ENCODE data around the gene ETV6.

Gene ETV6

DNA sequence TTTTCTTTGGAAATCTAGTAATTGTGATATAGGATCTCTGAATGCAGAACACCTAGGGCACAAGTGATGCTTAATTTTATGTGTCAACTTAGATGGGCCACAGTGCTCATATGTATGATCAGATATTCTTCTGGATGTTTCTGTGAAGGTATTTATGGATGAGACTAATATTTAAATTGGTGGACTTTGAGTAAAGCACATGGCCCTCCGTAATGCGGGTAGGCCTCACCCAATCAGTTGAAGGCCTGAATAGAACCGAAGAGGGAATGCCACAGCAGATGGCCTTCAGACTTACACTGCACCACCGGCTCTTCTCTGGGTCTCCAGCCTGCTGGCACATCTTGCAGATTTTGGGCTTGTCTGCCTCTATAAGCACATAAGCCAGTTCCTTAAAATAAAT is 60.0 kb downstream of the ETV6 start:
- Histone ChIP-seq H3K79me2 (ENCODE audit: insufficient read depth, low read length) (peaks cover 99% of the 10 kb centered on the region), H3K4me2 (ENCODE audit: insufficient read depth, low read length) (no peak overlapping the region), H3K36me3 (ENCODE audit: insufficient read depth, low read length) (peaks cover 51% of the 10 kb centered on the region), H4K20me1 (ENCODE audit: insufficient read depth, low read length) (peaks cover 84% of the 10 kb centered on the region), H3K4me3 (ENCODE audit: low read depth in 1 of 2, low read length in 2 of 2) (no peak overlapping the region), H3K27ac (ENCODE audit: low read length) (no peak overlapping the region), H3K27me3 (ENCODE audit: insufficient read depth, low read length, poor library complexity) (no peaks in the 10 kb centered on the region), H3K9me3 (ENCODE audit: insufficient read depth, low read length, severe bottlenecking) (no peaks in the 10 kb centered on the region), H3K9ac (ENCODE audit: low read depth, low read length) (no peak overlapping the region), H3K4me1 (ENCODE audit: insufficient read depth, low read length) (no peaks in the 10 kb centered on the region), H2AFZ (ENCODE audit: low read depth, low read length) (no peak overlapping the region)
- TF ChIP-seq EZH2 (IDR thresholded peaks at IDR 0.05; ENCODE audit: borderline replicate concordance, low read depth, low read length, severe bottlenecking): no peak
- TF ChIP-seq, protein P1, sequence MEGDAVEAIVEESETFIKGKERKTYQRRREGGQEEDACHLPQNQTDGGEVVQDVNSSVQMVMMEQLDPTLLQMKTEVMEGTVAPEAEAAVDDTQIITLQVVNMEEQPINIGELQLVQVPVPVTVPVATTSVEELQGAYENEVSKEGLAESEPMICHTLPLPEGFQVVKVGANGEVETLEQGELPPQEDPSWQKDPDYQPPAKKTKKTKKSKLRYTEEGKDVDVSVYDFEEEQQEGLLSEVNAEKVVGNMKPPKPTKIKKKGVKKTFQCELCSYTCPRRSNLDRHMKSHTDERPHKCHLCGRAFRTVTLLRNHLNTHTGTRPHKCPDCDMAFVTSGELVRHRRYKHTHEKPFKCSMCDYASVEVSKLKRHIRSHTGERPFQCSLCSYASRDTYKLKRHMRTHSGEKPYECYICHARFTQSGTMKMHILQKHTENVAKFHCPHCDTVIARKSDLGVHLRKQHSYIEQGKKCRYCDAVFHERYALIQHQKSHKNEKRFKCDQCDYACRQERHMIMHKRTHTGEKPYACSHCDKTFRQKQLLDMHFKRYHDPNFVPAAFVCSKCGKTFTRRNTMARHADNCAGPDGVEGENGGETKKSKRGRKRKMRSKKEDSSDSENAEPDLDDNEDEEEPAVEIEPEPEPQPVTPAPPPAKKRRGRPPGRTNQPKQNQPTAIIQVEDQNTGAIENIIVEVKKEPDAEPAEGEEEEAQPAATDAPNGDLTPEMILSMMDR (IDR thresholded peaks at IDR 0.05; ENCODE audit: borderline replicate concordance, extremely low read depth, low read length, poor library complexity, severe bottlenecking): no peak
- no peak for DNase-seq
- no peak for ATAC-seq (ENCODE audit: insufficient read depth, low read depth)

DNA sequence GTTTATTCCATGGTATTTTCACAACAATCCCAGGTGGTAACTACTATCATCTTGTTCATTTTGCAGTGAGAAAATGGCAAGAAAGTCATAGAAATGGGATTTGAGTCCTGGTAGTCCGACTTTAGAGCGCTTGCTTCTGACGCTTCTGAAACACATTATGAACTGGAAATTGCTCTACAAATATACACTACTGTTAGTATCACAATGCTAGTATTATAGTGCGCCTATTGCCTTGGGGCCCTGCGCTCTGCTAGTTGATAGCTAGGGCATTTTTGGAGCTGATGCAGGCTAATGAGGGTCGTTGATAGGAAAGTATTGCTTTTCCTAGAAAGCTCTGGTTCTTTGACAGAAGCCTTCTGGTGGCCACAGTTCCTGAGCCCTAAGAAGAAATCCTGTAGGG is 61.0 kb downstream of the ETV6 start:
- no peaks in the 10 kb centered on the region for H3K4me1 ChIP-seq (ENCODE audit: insufficient read depth, low read length)
- H2AFZ ChIP-seq (ENCODE audit: low read depth, low read length): no peak overlapping the region
- H3K27ac ChIP-seq (ENCODE audit: low read length): no peak overlapping the region; the same call in 1 of the 2 replicates
- H3K4me3 ChIP-seq (ENCODE audit: low read depth in 1 of 2, low read length in 2 of 2): no peak overlapping the region
- H3K79me2 ChIP-seq (ENCODE audit: insufficient read depth, low read length): peaks cover 100% of the 10 kb centered on the region
- peaks cover 60% of the 10 kb centered on the region for H3K36me3 ChIP-seq (ENCODE audit: insufficient read depth, low read length)
- H4K20me1 ChIP-seq (ENCODE audit: insufficient read depth, low read length): peaks cover 89% of the 10 kb centered on the region
- no peaks in the 10 kb centered on the region for H3K27me3 ChIP-seq (ENCODE audit: insufficient read depth, low read length, poor library complexity)
- no peak overlapping the region for H3K4me2 ChIP-seq (ENCODE audit: insufficient read depth, low read length)
- TF ChIP-seq EZH2 (IDR thresholded peaks at IDR 0.05; ENCODE audit: borderline replicate concordance, low read depth, low read length, severe bottlenecking): no peak
- TF ChIP-seq, protein P1 (IDR thresholded peaks at IDR 0.05; ENCODE audit: borderline replicate concordance, extremely low read depth, low read length, poor library complexity, severe bottlenecking): no peak
- ATAC-seq (ENCODE audit: insufficient read depth, low read depth) (no peak), DNase-seq (no peak)
- no peak overlapping the region for H3K9ac ChIP-seq (ENCODE audit: low read depth, low read length)
- H3K9me3 ChIP-seq (ENCODE audit: insufficient read depth, low read length, severe bottlenecking): no peaks in the 10 kb centered on the region

DNA sequence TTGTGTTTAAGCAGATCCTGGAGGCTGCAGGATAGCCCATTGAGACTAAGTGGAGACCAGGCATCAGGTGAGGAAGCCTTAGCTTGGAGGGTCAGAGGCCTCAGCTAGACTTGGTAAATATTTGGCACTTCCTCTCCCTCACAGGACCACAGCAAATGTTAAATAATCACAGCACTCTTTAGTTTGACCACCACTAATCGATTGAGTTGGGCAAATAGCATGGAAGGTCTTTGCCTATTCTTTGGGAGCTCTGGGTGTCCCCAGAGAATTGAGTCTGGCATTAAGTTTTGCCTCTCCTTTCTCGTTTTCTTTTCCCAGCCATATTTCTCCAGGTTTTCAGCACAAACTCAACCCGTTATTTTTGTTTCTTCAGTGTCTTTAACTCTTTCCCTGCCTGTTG is 61.4 kb downstream of the ETV6 start:
- peaks cover 85% of the 10 kb centered on the region for H4K20me1 ChIP-seq (ENCODE audit: insufficient read depth, low read length)
- no peaks in the 10 kb centered on the region for H3K9me3 ChIP-seq (ENCODE audit: insufficient read depth, low read length, severe bottlenecking)

More for the DNA sequence above, 61.4 kb downstream of the ETV6 start:
- H3K27ac ChIP-seq (ENCODE audit: low read length): no peak overlapping the region; the same call in 1 of the 2 replicates
- no peaks in the 10 kb centered on the region for H3K27me3 ChIP-seq (ENCODE audit: insufficient read depth, low read length, poor library complexity)
- no peak overlapping the region for H3K4me3 ChIP-seq (ENCODE audit: low read depth in 1 of 2, low read length in 2 of 2)
- no peak overlapping the region for H3K4me2 ChIP-seq (ENCODE audit: insufficient read depth, low read length)
- TF ChIP-seq EZH2 (IDR thresholded peaks at IDR 0.05; ENCODE audit: borderline replicate concordance, low read depth, low read length, severe bottlenecking): no peak
- TF ChIP-seq, protein P1 (IDR thresholded peaks at IDR 0.05; ENCODE audit: borderline replicate concordance, extremely low read depth, low read length, poor library complexity, severe bottlenecking): no peak
- peaks cover 62% of the 10 kb centered on the region for H3K36me3 ChIP-seq (ENCODE audit: insufficient read depth, low read length)
- no peak overlapping the region for H2AFZ ChIP-seq (ENCODE audit: low read depth, low read length)
- H3K9ac ChIP-seq (ENCODE audit: low read depth, low read length): no peak overlapping the region
- H3K79me2 ChIP-seq (ENCODE audit: insufficient read depth, low read length): peaks cover 99% of the 10 kb centered on the region
- no peaks in the 10 kb centered on the region for H3K4me1 ChIP-seq (ENCODE audit: insufficient read depth, low read length)
- ATAC-seq (ENCODE audit: insufficient read depth, low read depth): no peak
- no peak for DNase-seq
